Astrocyte of the spinal cord (primary cell): ENCODE data around the gene KHDRBS1.

Experiments
- DNase-seq: peaks from one replicate; pipeline ENCODE4 v3.0.0; 2011; ENCODE audit warnings: low read depth, low spot score
- H3K4me3 ChIP-seq: 2 replicates; pipeline ENCODE4 v1.5.1; 2011; ENCODE audit warnings: low read depth, mild to moderate bottlenecking, low read length, moderate library complexity
- in situ Hi-C: cut with HindIII; loops from 2 replicates; pipeline ENCODE4 v1.10.0; 2017; ENCODE audit warnings: low sequenced_read_pairs
- TF ChIP-seq, protein P1 (sequence below): IDR thresholded peaks from 2 replicates; pipeline ENCODE4 v1.5.1; 2012; ENCODE audit warnings: low read depth, mild to moderate bottlenecking, low read length, inconsistent platforms

Gene KHDRBS1

GRCh38 chr1:32091176-32091575, 77.5 kb downstream of the KHDRBS1 start:
- in situ Hi-C loops, result no loop called here
- DNase-seq, result no peak
- H3K4me3 ChIP-seq, result no peak overlapping the region
- TF ChIP-seq, protein P1, sequence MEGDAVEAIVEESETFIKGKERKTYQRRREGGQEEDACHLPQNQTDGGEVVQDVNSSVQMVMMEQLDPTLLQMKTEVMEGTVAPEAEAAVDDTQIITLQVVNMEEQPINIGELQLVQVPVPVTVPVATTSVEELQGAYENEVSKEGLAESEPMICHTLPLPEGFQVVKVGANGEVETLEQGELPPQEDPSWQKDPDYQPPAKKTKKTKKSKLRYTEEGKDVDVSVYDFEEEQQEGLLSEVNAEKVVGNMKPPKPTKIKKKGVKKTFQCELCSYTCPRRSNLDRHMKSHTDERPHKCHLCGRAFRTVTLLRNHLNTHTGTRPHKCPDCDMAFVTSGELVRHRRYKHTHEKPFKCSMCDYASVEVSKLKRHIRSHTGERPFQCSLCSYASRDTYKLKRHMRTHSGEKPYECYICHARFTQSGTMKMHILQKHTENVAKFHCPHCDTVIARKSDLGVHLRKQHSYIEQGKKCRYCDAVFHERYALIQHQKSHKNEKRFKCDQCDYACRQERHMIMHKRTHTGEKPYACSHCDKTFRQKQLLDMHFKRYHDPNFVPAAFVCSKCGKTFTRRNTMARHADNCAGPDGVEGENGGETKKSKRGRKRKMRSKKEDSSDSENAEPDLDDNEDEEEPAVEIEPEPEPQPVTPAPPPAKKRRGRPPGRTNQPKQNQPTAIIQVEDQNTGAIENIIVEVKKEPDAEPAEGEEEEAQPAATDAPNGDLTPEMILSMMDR, result no peak

DNA sequence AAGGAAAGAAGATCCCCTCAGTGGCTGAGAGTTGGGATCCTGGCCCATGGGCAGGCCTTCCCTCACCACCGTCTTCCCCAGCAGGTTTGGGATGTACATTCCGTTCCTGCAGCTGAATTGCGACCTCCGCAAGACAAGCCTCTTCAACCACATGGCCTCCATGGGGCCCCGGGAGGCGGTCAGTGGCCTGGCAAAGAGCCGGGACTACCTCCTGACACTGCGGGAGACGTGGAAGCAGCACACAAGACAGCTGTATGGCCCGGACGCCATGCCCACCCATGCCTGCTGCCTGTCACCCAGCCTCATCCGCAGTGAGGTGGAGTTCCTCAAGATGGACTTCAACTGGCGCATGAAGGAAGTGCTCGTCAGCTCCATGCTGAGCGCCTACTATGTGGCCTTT, 77.9 kb downstream of the KHDRBS1 start:
- in situ Hi-C loops, result no loop called here
- DNase-seq, result no peak
- no peak overlapping the region for H3K4me3 ChIP-seq
- TF ChIP-seq, protein P1, result no peak
